ENCODE results near the gene PCSK1N. TPM values are rescaled to one million over a fixed set of nuclear protein-coding genes. Genes with fewer than 3 reads are reported as not detected.

Gene PCSK1N
- total and polyA plus RNA-seq, 7 experiments from 2014 or later = 0.36 to 14.0 (median 4.6) TPM

- Mint-ChIP-seq H3K27me3 (no peaks in the 10 kb centered on the region), H3K36me3 (peaks cover 0 to 30% (median 4%) of the 10 kb centered on the region in 5 donors), H3K4me1 (peaks cover 0 to 4% (median 0%) of the 10 kb centered on the region in 7 donors), H3K9me3 (no peaks in the 10 kb centered on the region), H3K4me3 (no peak overlapping the region), H3K27ac (no peak overlapping the region)
- Histone ChIP-seq H3K27ac (ENCODE audit: low read depth, low read length) (no peak overlapping the region), H3K4me3 (ENCODE audit: low read length) (no peak overlapping the region), H3K9me3 (ENCODE audit: control insufficient read depth in 2 of 3, low read length in 3 of 3) (no peaks in the 10 kb centered on the region), H3K27me3 (ENCODE audit: control insufficient read depth in 2 of 2, insufficient read depth in 2 of 2, low read length in 2 of 2) (no peaks in the 10 kb centered on the region), H3K36me3 (ENCODE audit: control insufficient read depth in 2 of 3, insufficient read depth in 3 of 3, low read length in 3 of 3) (peaks cover 0 to 25% (median 0%) of the 10 kb centered on the region in 3 experiments), H3K4me1 (ENCODE audit: control insufficient read depth in 2 of 2, insufficient read depth in 2 of 2, low read length in 2 of 2) (no peaks in the 10 kb centered on the region)
- ChIA-PET POLR2A (interaction anchor here (0.7 kb wide), 1 partner anchor 21 kb away, joined by 5 read pairs; no protein-coding TSS in a partner anchor), CTCF (no interaction called here)
- no peak for ATAC-seq
- DNase-seq = no peak
- intact Hi-C loops (cut with micrococcal nuclease) = no loop called here
These were observed 19.2 kb downstream of the PCSK1N start for GRCh38 chrX:48816014-48816810.

GRCh38 chrX:48815266-48815665 is 20.1 kb downstream of the PCSK1N start:
- Mint-ChIP-seq H3K27ac (no peak overlapping the region), H3K27me3 (no peaks in the 10 kb centered on the region), H3K4me3 (no peak overlapping the region), H3K4me1 (peaks cover 0 to 4% (median 0%) of the 10 kb centered on the region in 7 donors), H3K36me3 (peaks cover 0 to 36% (median 4%) of the 10 kb centered on the region in 5 donors), H3K9me3 (no peaks in the 10 kb centered on the region)
- H3K4me3 ChIP-seq (ENCODE audit: low read length) = no peak overlapping the region
- intact Hi-C loops (cut with micrococcal nuclease) = no loop called here
- DNase-seq (no peak), ATAC-seq (no peak)
- CTCF ChIA-PET = no interaction called here
- no peak overlapping the region for H3K27ac ChIP-seq (ENCODE audit: low read depth, low read length)
- H3K36me3 ChIP-seq (ENCODE audit: control insufficient read depth in 2 of 3, insufficient read depth in 3 of 3, low read length in 3 of 3) = peaks cover 0 to 26% (median 0%) of the 10 kb centered on the region in 3 experiments
- H3K9me3 ChIP-seq (ENCODE audit: control insufficient read depth in 2 of 3, low read length in 3 of 3) = no peaks in the 10 kb centered on the region
- POLR2A ChIA-PET = no interaction called here
- H3K27me3 ChIP-seq (ENCODE audit: control insufficient read depth in 2 of 2, insufficient read depth in 2 of 2, low read length in 2 of 2) = no peaks in the 10 kb centered on the region
- no peaks in the 10 kb centered on the region for H3K4me1 ChIP-seq (ENCODE audit: control insufficient read depth in 2 of 2, insufficient read depth in 2 of 2, low read length in 2 of 2)

GRCh38 chrX:48814722-48815121 is 20.7 kb downstream of the PCSK1N start:
- peaks cover 0 to 31% (median 2%) of the 10 kb centered on the region in 5 donors for H3K36me3 Mint-ChIP-seq
- no peaks in the 10 kb centered on the region for H3K9me3 Mint-ChIP-seq
- H3K27ac ChIP-seq (ENCODE audit: low read depth, low read length) = no peak overlapping the region
- ATAC-seq (no peak), DNase-seq (no peak)
- peaks cover 0 to 26% (median 0%) of the 10 kb centered on the region in 3 experiments for H3K36me3 ChIP-seq (ENCODE audit: control insufficient read depth in 2 of 3, insufficient read depth in 3 of 3, low read length in 3 of 3)
- CTCF ChIA-PET = no interaction called here
- no peak overlapping the region for H3K27ac Mint-ChIP-seq
- H3K4me3 ChIP-seq (ENCODE audit: low read length) = no peak overlapping the region
- no peaks in the 10 kb centered on the region for H3K27me3 Mint-ChIP-seq
- peaks cover 0 to 4% (median 0%) of the 10 kb centered on the region in 7 donors for H3K4me1 Mint-ChIP-seq
- H3K9me3 ChIP-seq (ENCODE audit: control insufficient read depth in 2 of 3, low read length in 3 of 3) = no peaks in the 10 kb centered on the region
- no peaks in the 10 kb centered on the region for H3K27me3 ChIP-seq (ENCODE audit: control insufficient read depth in 2 of 2, insufficient read depth in 2 of 2, low read length in 2 of 2)
- POLR2A ChIA-PET = no interaction called here
- H3K4me3 Mint-ChIP-seq = no peak overlapping the region
- intact Hi-C loops (cut with micrococcal nuclease) = no loop called here
- H3K4me1 ChIP-seq (ENCODE audit: control insufficient read depth in 2 of 2, insufficient read depth in 2 of 2, low read length in 2 of 2) = no peaks in the 10 kb centered on the region

- peaks cover 0 to 24% (median 0%) of the 10 kb centered on the region in 5 donors for H3K36me3 Mint-ChIP-seq
These were observed 21.8 kb downstream of the PCSK1N start for GRCh38 chrX:48813644-48814043.

GRCh38 chrX:48806081-48806480 is 29.3 kb downstream of the PCSK1N start:
- POLR2A ChIA-PET = no interaction called here
- Histone ChIP-seq H3K27ac (ENCODE audit: low read depth, low read length) (no peak overlapping the region), H3K4me3 (ENCODE audit: low read length) (no peak overlapping the region), H3K36me3 (ENCODE audit: control insufficient read depth in 2 of 3, insufficient read depth in 3 of 3, low read length in 3 of 3) (peaks cover 0 to 3% (median 0%) of the 10 kb centered on the region in 3 experiments), H3K27me3 (ENCODE audit: control insufficient read depth in 2 of 2, insufficient read depth in 2 of 2, low read length in 2 of 2) (no peaks in the 10 kb centered on the region), H3K4me1 (ENCODE audit: control insufficient read depth in 2 of 2, insufficient read depth in 2 of 2, low read length in 2 of 2) (peaks cover 0 to 5% of the 10 kb centered on the region in 2 donors), H3K9me3 (ENCODE audit: control insufficient read depth in 2 of 3, low read length in 3 of 3) (no peaks in the 10 kb centered on the region)
- peaks cover 0 to 12% (median 5%) of the 10 kb centered on the region in 5 donors for H3K36me3 Mint-ChIP-seq
- H3K9me3 Mint-ChIP-seq = peaks cover 0 to 2% (median 0%) of the 10 kb centered on the region in 11 donors
- intact Hi-C loops (cut with micrococcal nuclease) = no loop called here
- H3K27ac Mint-ChIP-seq = no peak overlapping the region
- CTCF ChIA-PET = interaction anchor here (0.7 kb wide), 1 partner anchor 137 kb away, joined by 3 read pairs; no protein-coding TSS in a partner anchor
- no peak for ATAC-seq
- no peak overlapping the region for H3K4me3 Mint-ChIP-seq
- peaks cover 6 to 19% (median 11%) of the 10 kb centered on the region in 7 donors for H3K4me1 Mint-ChIP-seq
- DNase-seq = no peak
- no peaks in the 10 kb centered on the region for H3K27me3 Mint-ChIP-seq

More at GRCh38 chrX:48813644-48814043, 21.8 kb downstream of the PCSK1N start:
- no peaks in the 10 kb centered on the region for H3K4me1 ChIP-seq (ENCODE audit: control insufficient read depth in 2 of 2, insufficient read depth in 2 of 2, low read length in 2 of 2)
- ChIA-PET POLR2A (no interaction called here), CTCF (no interaction called here)
- Mint-ChIP-seq H3K9me3 (no peaks in the 10 kb centered on the region), H3K27ac (no peak overlapping the region), H3K27me3 (no peaks in the 10 kb centered on the region), H3K4me1 (peaks cover 0 to 4% (median 0%) of the 10 kb centered on the region in 7 donors), H3K4me3 (no peak overlapping the region)
- peaks cover 0 to 26% (median 0%) of the 10 kb centered on the region in 3 experiments for H3K36me3 ChIP-seq (ENCODE audit: control insufficient read depth in 2 of 3, insufficient read depth in 3 of 3, low read length in 3 of 3)
- no peak overlapping the region for H3K27ac ChIP-seq (ENCODE audit: low read depth, low read length)
- DNase-seq = no peak
- intact Hi-C loops (cut with micrococcal nuclease) = no loop called here
- H3K27me3 ChIP-seq (ENCODE audit: control insufficient read depth in 2 of 2, insufficient read depth in 2 of 2, low read length in 2 of 2) = no peaks in the 10 kb centered on the region
- H3K9me3 ChIP-seq (ENCODE audit: control insufficient read depth in 2 of 3, low read length in 3 of 3) = no peaks in the 10 kb centered on the region
- no peak overlapping the region for H3K4me3 ChIP-seq (ENCODE audit: low read length)
- peak; percentile 47 for ATAC-seq

GRCh38 chrX:48802905-48803200 is 32.6 kb downstream of the PCSK1N start:
- DNase-seq = no peak
- peak overlapping the region; percentile 42 to 98 (median 96) for H3K4me3 Mint-ChIP-seq

More at GRCh38 chrX:48802905-48803200, 32.6 kb downstream of the PCSK1N start:
- ATAC-seq = no peak
- H3K4me1 Mint-ChIP-seq = peaks cover 10 to 27% (median 16%) of the 10 kb centered on the region in 7 donors
- peaks cover 0 to 12% (median 0%) of the 10 kb centered on the region in 5 donors for H3K36me3 Mint-ChIP-seq
- H3K27ac ChIP-seq (ENCODE audit: low read depth, low read length) = peak overlapping the region; percentile 97
- intact Hi-C loops (cut with micrococcal nuclease) = loop anchor here (1.0 to 5.0 kb wide), 13 partner anchors 88 to 1119 kb away; partner anchors contain the start of genes TFE3 (in 2 of the 2), WDR13 (in 2 of the 2), CLCN5 (in 1 of the 2) and EBP (in 1 of the 2)
- peaks cover 6 to 12% of the 10 kb centered on the region in 2 donors for H3K4me1 ChIP-seq (ENCODE audit: control insufficient read depth in 2 of 2, insufficient read depth in 2 of 2, low read length in 2 of 2)
- H3K27me3 Mint-ChIP-seq = no peaks in the 10 kb centered on the region
- no peak overlapping the region for H3K4me3 ChIP-seq (ENCODE audit: low read length)
- peaks cover 0 to 4% (median 0%) of the 10 kb centered on the region in 11 donors for H3K9me3 Mint-ChIP-seq
- CTCF ChIA-PET = interaction anchor here (1.0 kb wide), 1 partner anchor 384 kb away, joined by 3 read pairs; no protein-coding TSS in a partner anchor
- peaks cover 0 to 3% (median 0%) of the 10 kb centered on the region in 3 experiments for H3K36me3 ChIP-seq (ENCODE audit: control insufficient read depth in 2 of 3, insufficient read depth in 3 of 3, low read length in 3 of 3)
- POLR2A ChIA-PET = interaction anchor here (2.2 to 2.5 kb wide), 2 partner anchors 95 to 155 kb away, joined by 9 to 12 read pairs; partner anchors contain the start of genes OTUD5, PQBP1 and TIMM17B
- no peaks in the 10 kb centered on the region for H3K27me3 ChIP-seq (ENCODE audit: control insufficient read depth in 2 of 2, insufficient read depth in 2 of 2, low read length in 2 of 2)
- H3K27ac Mint-ChIP-seq = peak overlapping the region in 6 of 9 donors; percentile 71 to 99 (median 96)
- H3K9me3 ChIP-seq (ENCODE audit: control insufficient read depth in 2 of 3, low read length in 3 of 3) = no peaks in the 10 kb centered on the region

Measured in naive thymus-derived CD4-positive, alpha-beta T cell (primary cell).